HS-5 (cell line): Measurements from ENCODE around the gene HNRNPM.

Experiments used
- DNase-seq: peaks from one replicate; pipeline ENCODE4 v3.0.0-alpha.2; 2012; ENCODE audit warnings: low read depth

The HNRNPM gene

DNA sequence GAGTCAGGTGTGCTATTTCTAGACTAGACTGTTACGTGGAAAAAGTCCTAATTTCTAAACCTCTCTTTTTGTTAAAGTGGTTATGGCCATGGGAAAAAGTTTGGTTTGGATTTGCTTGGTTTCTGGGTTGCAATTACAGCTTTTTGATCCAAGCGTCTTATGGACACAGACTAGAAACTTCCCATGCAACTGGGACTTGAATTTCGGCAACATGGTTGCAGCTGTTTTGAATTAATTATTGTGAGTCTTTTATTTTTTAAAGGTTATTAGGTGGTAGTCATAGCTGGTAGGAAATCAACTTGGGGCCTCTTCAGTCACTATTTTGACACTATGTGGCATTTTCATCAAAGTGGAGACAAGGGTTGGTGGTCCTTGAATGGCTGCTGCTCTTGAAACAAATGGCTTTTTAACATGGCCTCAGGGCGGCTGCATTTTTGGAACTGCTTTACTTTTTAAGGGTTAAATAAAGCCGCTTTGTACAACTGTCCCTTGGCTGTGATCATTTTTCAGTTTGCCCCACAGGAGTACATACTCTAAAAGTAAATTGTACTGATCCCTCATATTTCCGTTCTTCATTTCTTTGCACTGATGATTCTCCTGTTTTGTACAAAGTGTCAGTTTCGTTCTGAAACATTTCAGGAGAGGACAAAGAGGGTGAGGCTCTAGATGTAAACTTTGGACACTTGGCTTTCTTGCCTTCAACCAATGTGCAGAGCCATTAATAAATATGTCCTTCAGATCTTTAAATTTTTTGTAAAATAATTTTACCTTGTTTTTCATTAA lies 15.9 kb downstream of the HNRNPM start:
- no peak for DNase-seq

DNA sequence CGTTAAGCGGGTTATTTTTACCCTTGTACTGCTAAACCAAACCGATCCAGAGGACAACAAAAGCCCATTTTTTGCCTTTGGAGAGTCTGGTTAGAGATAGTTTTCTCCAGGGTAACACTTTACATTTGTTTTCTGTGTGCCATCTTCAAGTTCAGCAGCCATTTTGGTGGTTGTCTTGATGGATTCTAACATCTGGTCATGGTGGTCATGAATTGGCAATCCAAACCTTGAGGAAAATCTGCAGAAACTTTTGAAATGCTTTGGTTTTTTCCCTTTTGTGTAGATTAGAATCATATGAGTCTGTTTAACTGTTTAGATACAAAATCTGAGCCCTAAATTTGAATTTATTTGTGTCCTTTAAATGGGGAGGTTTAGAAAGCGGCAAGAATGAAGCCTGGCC lies 16.6 kb downstream of the HNRNPM start:
- DNase-seq, result no peak

DNA sequence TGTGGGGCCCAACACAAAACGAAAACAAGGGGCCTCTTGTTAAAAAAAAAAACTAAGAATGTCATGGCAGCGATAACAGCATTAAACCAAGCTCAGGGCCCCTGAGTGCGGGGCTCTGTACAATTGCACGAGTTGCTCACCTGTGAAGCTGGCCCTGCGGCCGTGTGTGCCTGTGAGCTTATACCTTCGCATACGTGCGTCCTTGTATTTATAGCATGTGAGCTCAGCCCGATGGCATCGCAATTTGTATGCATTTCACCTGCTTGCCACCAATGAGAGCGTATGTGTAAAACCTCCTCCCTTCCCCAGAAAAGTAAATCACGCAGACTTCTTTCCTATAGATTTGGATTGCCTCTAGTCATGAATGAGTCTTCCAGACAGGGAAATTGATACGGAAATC lies 17.1 kb downstream of the HNRNPM start:
- DNase-seq, result no peak

DNA sequence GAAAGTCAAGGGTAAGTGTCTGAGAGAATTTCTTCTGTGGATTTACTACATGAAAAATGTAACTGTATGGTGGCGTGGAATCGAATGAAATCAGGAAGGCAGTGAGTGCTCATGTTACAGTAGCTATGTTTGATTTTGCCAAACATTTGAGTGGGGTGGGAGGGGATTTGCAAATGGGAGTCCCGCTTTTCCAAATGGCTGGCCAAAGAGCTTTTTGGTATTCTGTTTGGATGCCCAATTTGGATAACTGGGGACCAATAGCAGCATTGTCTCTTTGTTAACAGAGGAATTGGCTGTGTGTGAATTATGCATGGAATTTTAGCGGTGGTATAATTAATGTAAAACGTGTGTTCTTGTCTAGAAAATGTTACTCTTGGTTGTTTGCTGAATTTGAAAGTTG lies 17.8 kb downstream of the HNRNPM start:
- DNase-seq, result no peak

- no peak for DNase-seq
These were observed 18.6 kb downstream of the HNRNPM start for GRCh38 chr19:8463365-8463764.

GRCh38 chr19:8466018-8466417 lies 21.2 kb downstream of the HNRNPM start:
- no peak for DNase-seq

GRCh38 chr19:8468124-8468523 lies 23.3 kb downstream of the HNRNPM start:
- DNase-seq, result no peak

- no peak for DNase-seq
These were observed 24.1 kb downstream of the HNRNPM start for GRCh38 chr19:8468761-8469373.

DNA sequence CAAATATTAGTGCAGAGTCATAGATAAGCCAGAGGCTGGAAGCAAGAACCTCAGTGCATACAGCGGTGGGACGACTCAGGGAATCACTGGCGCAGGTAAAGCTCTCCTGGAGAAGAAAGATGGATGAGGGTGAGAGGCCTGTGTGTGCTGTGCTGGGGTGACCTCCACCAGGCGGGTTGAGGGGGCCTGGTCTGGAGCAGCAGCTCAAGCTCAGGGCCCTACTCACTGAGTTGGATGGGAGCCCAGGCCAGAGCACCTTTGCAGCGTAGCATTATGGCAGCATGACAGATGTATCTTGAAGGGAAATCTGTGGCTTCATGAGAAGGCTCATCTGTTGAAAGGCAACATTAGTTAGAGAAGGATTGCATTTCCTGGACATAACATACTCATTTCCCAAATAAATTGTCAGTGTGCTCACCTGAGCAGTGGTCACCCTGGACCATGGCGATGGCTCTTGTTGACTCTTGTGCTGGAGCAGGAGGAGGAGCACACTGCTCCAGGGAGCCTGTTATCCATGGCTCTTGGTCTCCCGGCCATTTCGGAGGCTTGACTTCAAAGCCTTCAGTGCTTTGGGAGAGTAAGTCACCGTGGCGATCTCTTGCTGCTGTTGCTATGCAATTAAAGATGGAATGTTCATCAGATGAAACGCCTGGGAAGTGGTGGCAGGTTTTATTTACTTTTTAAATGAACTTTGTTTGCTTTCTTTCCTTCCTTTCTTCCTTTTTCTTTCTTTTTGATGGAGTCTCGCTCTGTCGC lies 25.0 kb downstream of the HNRNPM start:
- no peak for DNase-seq

DNA sequence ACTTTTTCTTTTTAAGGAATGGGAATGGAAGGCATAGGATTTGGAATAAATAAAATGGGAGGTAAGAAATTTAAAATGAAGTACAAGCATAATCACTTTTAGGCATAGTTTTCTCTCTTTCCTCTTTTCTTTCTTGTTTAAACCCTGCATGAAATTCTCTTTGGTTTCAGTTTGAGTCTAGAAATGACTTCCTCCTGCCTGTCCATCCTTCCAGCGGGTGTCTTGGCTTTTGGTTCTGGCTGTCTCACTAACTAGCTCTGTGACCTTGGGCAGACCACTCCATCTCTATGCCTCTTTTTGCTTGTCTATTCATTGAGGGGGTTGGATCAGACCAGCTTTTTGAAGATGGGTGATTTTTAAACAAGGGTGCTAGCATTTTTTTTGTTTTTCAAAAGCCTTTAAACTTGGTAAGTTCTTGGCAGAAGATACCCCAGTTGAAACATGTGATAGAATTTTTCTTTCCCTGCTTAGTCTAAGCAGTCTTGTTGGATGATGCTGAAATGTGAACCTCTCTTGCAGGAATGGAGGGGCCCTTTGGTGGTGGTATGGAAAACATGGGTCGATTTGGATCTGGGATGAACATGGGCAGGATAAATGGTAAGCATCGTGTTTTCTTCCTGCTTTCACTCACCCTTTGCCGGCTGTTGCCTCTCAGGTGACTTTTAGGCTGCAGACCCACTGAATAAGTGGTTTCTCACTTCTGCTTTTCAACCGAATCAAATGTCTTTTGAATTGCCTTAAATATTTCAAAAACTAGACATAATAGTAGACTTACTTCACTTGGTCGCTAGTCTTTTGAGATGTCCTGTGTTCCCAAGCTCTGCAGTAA lies 29.1 kb downstream of the HNRNPM start:
- no peak for DNase-seq

GRCh38 chr19:8475005-8475404 lies 30.2 kb downstream of the HNRNPM start:
- no peak for DNase-seq

- no peak for DNase-seq
These were observed 31.7 kb downstream of the HNRNPM start for GRCh38 chr19:8476524-8476923.

GRCh38 chr19:8477889-8478288 lies 33.1 kb downstream of the HNRNPM start:
- DNase-seq, result no peak

DNA sequence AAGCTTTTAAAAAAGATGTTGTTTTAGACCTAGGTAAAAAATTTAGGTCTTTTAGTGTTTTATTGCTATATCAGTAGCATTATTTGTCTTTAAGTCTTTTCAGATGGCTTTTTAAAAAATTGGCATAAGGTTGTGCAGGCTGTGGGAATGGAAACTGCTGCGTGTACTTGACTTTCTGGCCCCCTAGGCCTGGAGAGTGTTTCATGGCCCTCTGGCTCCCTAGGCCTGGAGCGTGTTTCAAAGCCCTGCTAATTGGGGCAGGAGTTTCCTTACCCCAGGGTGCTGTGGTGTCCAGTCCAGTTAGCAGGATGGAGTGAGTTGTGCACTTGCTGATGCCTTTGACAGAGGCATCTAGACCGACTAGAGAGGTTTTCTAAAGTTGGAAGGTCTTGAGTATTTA lies 33.8 kb downstream of the HNRNPM start:
- DNase-seq, result no peak

- DNase-seq, result no peak
These were observed 36.4 kb downstream of the HNRNPM start for GRCh38 chr19:8481201-8481600.

DNA sequence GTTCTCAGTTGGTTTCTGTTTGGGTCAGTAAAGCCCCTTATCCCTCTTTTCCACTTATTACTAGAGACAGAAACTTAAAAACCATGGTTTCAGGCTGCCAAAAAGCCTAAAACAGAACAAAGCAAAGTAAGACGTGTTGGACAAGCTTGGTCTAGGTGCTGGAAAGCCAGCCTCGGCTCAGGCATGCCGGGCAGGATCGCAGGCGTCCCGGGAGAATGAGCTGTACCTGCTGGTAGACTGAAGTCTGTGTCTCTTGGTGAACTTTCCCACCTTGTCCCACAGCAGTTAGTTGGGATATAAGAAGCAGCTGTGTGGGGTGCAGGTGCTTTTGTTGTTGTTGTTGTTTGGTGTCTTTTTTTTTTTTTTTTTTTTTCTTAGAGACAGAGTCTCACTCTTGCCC lies 36.8 kb downstream of the HNRNPM start:
- DNase-seq, result no peak

DNA sequence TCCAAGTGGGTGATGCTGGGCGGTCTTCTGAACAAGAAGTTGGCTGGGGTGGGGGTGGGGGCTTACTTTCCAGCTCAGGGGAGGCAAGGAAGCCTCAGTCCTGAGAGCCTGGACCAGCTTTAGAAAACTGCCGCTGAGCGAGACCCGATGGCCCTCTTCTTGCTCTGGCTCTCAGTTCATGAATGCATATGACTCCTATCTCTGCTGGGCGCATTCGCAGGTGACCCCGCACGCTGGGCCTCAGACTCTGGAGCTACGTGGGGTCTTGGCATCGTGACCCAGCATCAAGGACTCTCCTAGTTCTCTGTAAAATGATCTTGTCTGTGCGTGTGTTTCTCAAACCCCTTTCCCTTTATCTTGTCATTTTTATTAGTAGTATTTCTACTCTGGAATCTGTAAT lies 37.9 kb downstream of the HNRNPM start:
- no peak for DNase-seq

DNA sequence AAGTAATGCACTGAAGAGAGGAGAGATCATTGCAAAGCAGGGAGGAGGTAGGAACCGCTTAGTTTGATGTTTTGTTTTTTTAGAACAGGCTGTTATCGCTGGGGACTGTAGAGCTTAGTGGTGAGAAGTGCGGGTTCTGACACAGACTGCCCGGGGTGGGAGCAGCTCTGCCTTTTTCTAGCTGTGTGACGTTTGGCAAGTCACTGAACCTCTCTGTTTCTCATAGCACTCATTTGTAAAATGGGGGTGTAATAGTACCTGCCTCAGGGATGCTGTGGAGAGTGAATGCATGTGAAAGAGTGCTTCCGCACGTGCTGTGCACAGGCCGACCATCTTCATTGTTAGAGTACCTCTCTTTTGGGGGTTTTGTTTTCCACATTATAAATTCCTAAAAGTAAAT lies 38.4 kb downstream of the HNRNPM start:
- DNase-seq, result no peak

DNA sequence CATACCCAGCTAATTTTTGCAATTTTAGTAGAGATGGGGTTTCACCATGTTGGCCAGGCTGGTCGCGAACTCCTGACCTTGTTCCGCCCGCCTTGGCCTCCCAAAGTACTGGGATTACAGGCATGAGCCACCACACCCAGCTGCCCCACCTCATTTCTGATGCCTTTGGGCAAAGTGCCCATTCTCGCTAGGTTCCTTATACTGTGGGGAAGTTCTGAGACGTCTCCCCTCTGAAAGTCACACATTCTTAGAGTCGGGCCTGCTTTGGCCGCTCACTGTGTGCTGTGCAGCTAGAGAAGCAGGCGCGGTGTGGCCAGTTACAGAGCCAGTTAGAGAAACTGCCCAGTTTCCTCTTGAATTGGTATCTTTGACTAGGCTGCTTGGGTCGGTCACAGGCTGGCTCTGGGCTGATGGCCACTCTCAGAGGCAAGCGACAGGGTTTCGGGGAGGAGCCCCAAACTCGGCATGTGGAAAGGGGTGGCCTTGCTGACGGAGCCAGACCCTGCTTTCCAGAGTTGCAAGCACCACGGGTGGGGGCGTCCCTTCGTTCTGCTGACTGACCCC lies 39.6 kb downstream of the HNRNPM start:
- DNase-seq, result no peak

DNA sequence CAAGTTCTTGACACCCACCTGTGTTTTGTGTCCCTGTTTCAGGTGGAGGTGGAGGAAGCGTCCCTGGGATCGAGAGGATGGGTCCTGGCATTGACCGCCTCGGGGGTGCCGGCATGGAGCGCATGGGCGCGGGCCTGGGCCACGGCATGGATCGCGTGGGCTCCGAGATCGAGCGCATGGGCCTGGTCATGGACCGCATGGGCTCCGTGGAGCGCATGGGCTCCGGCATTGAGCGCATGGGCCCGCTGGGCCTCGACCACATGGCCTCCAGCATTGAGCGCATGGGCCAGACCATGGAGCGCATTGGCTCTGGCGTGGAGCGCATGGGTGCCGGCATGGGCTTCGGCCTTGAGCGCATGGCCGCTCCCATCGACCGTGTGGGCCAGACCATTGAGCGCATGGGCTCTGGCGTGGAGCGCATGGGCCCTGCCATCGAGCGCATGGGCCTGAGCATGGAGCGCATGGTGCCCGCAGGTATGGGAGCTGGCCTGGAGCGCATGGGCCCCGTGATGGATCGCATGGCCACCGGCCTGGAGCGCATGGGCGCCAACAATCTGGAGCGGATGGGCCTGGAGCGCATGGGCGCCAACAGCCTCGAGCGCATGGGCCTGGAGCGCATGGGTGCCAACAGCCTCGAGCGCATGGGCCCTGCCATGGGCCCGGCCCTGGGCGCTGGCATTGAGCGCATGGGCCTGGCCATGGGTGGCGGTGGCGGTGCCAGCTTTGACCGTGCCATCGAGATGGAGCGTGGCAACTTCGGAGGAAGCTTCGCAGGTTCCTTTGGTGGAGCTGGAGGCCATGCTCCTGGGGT lies 41.0 kb downstream of the HNRNPM start:
- no peak for DNase-seq

GRCh38 chr19:8486661-8487136 lies 41.9 kb downstream of the HNRNPM start:
- DNase-seq, result no peak
